ENCODE results near the gene GOLM1.
A peak's percentile ranks its signal among the peaks of the same experiment; 100 is the strongest.

The GOLM1 gene

DNA sequence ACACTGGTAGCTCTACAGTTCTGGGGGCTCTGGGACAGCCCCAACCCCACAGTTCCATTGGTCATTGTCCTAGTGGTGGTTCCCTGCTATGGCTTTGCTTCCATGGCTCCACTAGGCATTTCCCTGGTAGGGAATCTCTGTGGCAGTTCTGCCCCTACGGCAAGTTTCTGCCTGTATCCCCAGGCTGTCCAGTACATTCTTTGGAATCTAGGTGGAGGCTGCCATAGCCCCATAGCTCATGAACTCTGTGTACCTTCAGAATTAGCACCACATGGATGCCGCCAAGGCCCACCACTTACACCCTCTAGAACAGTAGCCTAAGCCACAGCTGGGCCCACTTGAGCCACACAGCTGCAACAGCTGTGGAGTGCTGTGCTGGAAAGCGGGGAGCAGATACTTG lies 3.3 kb upstream of the GOLM1 start:
- Histone ChIP-seq H3F3A (ENCODE audit: insufficient read depth, low read length) (peaks cover 14% of the 10 kb centered on the region), H3K9me2 (replicated peaks; ENCODE audit: insufficient read depth, low read length) (no peaks in the 10 kb centered on the region), H3K4me2 (ENCODE audit: low read depth, low read length) (no peak overlapping the region), H3K36me3 (replicated peaks; ENCODE audit: insufficient read depth, low read length) (no peaks in the 10 kb centered on the region), H2AFZ (ENCODE audit: low read length) (no peak overlapping the region), H3K27ac (ENCODE audit: low read length) (no peak overlapping the region), H3K9ac (ENCODE audit: low read length) (no peak overlapping the region), H4K20me1 (ENCODE audit: insufficient read depth, low read length) (no peaks in the 10 kb centered on the region), H3K79me2 (ENCODE audit: low read length) (peaks cover 14% of the 10 kb centered on the region), H3K4me1 (ENCODE audit: low read length) (peaks cover 13% of the 10 kb centered on the region; the same call in 1 of the 2 replicates), H3K4me3 (ENCODE audit: low read length) (no peak overlapping the region), H3K9me3 (replicated peaks; ENCODE audit: insufficient read depth, low read length) (no peaks in the 10 kb centered on the region), H3K27me3 (replicated peaks; ENCODE audit: insufficient read depth, low read length) (no peaks in the 10 kb centered on the region)
- no peak for TF ChIP-seq EZH2 (optimal IDR thresholded peaks at IDR 0.05; ENCODE audit: low read depth, low read length)
- TF ChIP-seq EZH2phosphoT487 (IDR thresholded peaks at IDR 0.05; ENCODE audit: low read length), result no peak
- TF ChIP-seq, protein P1, sequence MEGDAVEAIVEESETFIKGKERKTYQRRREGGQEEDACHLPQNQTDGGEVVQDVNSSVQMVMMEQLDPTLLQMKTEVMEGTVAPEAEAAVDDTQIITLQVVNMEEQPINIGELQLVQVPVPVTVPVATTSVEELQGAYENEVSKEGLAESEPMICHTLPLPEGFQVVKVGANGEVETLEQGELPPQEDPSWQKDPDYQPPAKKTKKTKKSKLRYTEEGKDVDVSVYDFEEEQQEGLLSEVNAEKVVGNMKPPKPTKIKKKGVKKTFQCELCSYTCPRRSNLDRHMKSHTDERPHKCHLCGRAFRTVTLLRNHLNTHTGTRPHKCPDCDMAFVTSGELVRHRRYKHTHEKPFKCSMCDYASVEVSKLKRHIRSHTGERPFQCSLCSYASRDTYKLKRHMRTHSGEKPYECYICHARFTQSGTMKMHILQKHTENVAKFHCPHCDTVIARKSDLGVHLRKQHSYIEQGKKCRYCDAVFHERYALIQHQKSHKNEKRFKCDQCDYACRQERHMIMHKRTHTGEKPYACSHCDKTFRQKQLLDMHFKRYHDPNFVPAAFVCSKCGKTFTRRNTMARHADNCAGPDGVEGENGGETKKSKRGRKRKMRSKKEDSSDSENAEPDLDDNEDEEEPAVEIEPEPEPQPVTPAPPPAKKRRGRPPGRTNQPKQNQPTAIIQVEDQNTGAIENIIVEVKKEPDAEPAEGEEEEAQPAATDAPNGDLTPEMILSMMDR (IDR thresholded peaks at IDR 0.05; ENCODE audit: low read length), result no peak
- no peak for DNase-seq

DNA sequence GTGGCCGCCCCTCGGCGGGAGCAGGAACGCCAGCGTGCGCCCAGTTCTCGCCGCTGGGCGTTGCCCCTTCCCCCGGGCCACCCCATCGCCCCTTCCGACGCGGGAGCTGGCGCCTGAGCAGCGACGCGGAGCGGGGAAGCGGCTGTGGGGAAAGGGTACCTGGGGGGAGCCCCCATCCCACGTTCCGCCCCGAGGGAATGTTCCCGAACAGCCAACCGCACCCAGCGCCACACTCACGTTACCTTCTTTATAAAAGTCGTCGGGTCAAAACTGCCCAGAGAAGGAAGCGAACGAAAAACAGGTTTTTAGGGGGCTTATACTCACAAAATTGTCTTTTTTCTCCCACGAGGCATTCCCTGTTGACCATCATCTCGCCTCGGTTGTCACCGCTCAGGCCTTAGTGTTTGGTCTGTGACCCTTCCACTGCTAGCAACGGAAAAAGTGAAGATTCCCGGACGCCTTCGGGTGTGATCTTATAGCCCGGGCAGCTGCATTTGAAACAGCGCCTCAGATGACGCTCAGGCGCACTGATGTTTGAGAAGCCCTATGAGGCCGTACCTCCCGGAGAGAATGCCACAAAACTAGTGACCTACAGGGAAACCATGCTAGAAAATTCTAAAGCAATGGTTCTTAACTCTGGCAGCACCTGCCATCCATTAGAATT lies 475 bp upstream of the GOLM1 start:
- TF ChIP-seq EZH2phosphoT487 (IDR thresholded peaks at IDR 0.05; ENCODE audit: low read length) (no peak), EZH2 (optimal IDR thresholded peaks at IDR 0.05; ENCODE audit: low read depth, low read length) (no peak)
- TF ChIP-seq, protein P1 (IDR thresholded peaks at IDR 0.05; ENCODE audit: low read length), result no peak
- H3K27me3 ChIP-seq (replicated peaks; ENCODE audit: insufficient read depth, low read length), result no peaks in the 10 kb centered on the region
- H3K79me2 ChIP-seq (ENCODE audit: low read length), result peaks cover 32% of the 10 kb centered on the region
- peak overlapping the region; percentile 42; the same call in 1 of the 2 replicates for H3K27ac ChIP-seq (ENCODE audit: low read length)
- peak overlapping the region; percentile 69 for H3K4me2 ChIP-seq (ENCODE audit: low read depth, low read length)
- peaks cover 9% of the 10 kb centered on the region for H3F3A ChIP-seq (ENCODE audit: insufficient read depth, low read length)
- peak overlapping the region; percentile 74 for H2AFZ ChIP-seq (ENCODE audit: low read length)
- peak; percentile 64 for DNase-seq
- H3K4me1 ChIP-seq (ENCODE audit: low read length), result peaks cover 30% of the 10 kb centered on the region
- H3K9me3 ChIP-seq (replicated peaks; ENCODE audit: insufficient read depth, low read length), result no peaks in the 10 kb centered on the region
- peak overlapping the region; percentile 69 for H3K4me3 ChIP-seq (ENCODE audit: low read length)
- no peaks in the 10 kb centered on the region for H4K20me1 ChIP-seq (ENCODE audit: insufficient read depth, low read length)
- peak overlapping the region; percentile 55; the same call in 1 of the 2 replicates for H3K9ac ChIP-seq (ENCODE audit: low read length)
- no peaks in the 10 kb centered on the region for H3K9me2 ChIP-seq (replicated peaks; ENCODE audit: insufficient read depth, low read length)
- H3K36me3 ChIP-seq (replicated peaks; ENCODE audit: insufficient read depth, low read length), result no peaks in the 10 kb centered on the region

DNA sequence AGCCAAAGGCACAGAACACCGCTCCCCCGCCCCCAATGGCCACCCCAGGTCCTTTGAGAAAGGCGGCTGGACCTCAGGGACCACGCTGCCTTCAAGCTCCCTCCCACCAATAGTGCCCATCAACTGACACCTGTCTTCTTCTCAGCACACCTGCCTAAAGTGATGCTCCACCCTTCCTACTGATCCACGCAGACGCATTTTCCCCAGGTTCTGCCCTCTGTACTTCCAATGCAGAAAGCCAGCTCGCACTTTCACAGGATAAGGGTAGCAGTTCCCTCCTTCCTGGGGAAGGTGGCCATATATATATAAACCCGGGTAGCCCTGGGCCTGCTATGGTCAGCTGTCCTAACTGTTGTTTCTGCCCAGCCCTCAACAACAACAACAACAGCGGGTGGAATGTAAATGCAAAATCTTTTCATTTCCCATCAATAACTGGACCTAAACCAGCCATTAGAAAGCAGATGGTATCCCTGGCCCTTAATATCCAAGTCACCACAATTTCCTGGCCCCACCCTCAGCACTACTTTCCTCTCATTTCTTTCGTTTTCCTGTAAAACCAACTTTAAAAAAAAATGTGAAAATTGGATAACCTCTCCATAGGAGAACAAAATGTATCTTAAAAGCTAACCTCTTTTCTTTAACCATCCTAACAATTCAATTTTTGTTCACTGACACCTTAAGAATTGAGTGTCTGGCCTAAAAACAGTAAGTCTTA lies 1.7 kb downstream of the GOLM1 start:
- Histone ChIP-seq H3K27me3 (replicated peaks; ENCODE audit: insufficient read depth, low read length) (no peaks in the 10 kb centered on the region), H3K27ac (ENCODE audit: low read length) (no peak overlapping the region), H3K9me3 (replicated peaks; ENCODE audit: insufficient read depth, low read length) (no peaks in the 10 kb centered on the region), H2AFZ (ENCODE audit: low read length) (no peak overlapping the region), H3K4me2 (ENCODE audit: low read depth, low read length) (peak overlapping the region; percentile 84; the same call in 1 of the 2 replicates), H4K20me1 (ENCODE audit: insufficient read depth, low read length) (no peaks in the 10 kb centered on the region), H3K4me3 (ENCODE audit: low read length) (peak overlapping the region; percentile 86), H3K9ac (ENCODE audit: low read length) (peak overlapping the region; percentile 72; the same call in 1 of the 2 replicates), H3K4me1 (ENCODE audit: low read length) (peaks cover 30% of the 10 kb centered on the region), H3K36me3 (replicated peaks; ENCODE audit: insufficient read depth, low read length) (no peaks in the 10 kb centered on the region), H3F3A (ENCODE audit: insufficient read depth, low read length) (peaks cover 9% of the 10 kb centered on the region), H3K79me2 (ENCODE audit: low read length) (peaks cover 42% of the 10 kb centered on the region), H3K9me2 (replicated peaks; ENCODE audit: insufficient read depth, low read length) (no peaks in the 10 kb centered on the region)
- DNase-seq, result no peak
- TF ChIP-seq EZH2phosphoT487 (IDR thresholded peaks at IDR 0.05; ENCODE audit: low read length), result no peak

All from MM.1S (cell line).